HG02763 (cell line): ENCODE results near the gene C1GALT1C1L.
"Not testable (repeated sequence)": the region's sequence is repeated elsewhere in the genome, so short reads cannot be mapped to it uniquely, and the experiment has no call there.

Experiments
- ATAC-seq: cut with Tn5 transposase; IDR thresholded peaks from one replicate; pipeline ENCODE4 v1.9.1; 2021; ENCODE audit warnings: mild to moderate bottlenecking, moderate library complexity; ENCODE audit not compliant: unreplicated experiment

C1GALT1C1L gene

DNA sequence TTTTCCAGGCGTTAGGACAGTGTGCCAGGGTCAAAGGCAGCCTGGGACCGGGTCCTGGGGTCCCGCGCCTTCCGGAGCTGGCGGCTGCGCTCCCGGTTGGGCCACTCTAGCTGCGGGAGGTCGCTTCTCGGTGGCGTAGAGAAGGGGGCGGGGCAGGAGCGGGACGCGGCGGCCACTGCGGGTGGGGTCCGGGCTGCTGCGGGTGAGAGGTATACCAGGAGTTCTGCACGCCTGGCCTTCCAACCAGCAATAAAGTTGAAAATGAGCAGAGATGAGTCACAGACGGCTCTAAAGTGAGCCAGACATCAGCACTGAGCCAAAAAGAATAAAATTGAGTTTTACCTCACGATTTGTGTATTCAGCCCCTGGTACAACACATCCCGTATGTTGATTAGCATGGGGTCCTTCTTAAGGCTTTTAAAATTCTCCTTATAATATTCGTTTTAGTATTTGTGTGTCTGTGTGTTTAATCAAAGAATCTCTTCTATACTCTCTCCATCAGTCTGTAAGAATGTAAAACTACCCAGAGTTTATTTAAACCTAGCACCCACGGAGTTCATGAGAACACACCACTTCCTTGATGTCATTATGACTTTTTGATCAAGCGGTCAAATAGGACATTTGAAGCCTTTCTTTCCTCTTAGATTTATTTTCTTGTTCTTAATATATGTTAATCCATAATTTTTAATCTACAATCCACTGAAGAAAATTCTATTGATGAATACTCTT lies at the start of gene C1GALT1C1L:
C1GALT1C1L (minus strand) TSS at position 108 of the 729 bp plus-strand sequence; CDS start at position 1, 107 bp downstream.
- ATAC-seq: no peak

DNA sequence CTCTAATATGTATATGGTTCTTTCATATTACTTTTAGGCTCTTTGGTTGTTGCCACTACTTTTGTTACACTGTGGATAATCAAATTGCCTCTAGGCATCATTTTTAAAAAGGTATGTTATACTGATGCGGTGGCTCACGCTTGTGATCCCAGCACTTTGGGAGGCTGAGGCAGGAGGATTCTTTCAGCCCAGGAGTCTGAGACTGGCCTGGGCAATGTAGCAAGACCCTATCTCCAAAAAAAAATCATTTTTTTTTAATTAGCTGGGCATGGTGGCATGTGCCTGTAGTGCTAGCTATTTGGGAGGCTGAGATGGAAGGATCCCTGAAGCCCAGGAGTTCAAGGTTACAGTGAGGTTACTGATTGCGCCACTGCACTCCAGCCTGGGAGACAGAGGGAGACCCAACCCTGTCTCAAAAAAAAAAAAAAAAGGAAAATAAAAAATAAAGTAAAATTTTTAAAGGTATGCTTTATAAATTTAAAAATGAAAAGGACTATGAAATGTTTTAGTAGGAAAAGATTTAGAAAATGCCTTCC lies 49.5 kb upstream of the C1GALT1C1L start:
- ATAC-seq: no peak

DNA sequence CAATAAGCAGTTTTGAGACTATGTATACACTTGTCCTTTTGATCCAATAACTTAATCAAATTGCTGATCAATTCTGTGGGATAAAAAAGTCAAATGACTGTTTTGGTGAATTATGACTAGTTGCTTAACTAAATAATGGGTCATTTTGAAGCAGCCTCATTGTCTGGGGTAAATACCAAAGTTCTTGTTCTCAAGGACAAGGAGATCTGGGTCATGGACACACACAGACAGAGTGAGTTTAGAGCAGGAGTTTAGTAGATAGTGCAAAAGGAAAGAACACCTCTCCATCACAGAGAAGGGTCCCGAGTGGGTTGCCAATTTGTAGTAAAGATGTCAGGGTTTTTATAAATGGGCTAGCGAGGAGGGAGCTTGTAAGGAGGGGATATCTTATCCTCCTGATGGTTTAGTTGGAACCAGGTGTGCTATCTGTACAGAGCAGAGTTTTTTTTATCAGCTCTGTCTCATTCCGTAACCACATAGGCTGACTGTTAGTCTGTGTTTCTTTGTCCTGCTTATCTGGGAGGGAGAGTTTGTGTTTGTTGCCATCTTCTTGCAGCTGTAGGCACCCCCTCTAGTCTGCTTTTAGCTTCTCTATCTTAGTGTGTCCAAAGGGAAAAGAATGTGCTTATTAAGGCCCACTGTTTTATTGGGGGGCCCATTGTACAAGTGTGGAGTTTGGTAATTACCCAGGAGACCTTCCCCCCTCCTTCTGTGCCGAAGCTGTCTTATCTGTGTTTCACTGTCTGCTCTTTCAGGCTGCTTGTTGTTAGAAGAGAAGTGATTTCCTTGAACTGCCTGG lies 48.7 kb upstream of the C1GALT1C1L start:
- no peak for ATAC-seq

DNA sequence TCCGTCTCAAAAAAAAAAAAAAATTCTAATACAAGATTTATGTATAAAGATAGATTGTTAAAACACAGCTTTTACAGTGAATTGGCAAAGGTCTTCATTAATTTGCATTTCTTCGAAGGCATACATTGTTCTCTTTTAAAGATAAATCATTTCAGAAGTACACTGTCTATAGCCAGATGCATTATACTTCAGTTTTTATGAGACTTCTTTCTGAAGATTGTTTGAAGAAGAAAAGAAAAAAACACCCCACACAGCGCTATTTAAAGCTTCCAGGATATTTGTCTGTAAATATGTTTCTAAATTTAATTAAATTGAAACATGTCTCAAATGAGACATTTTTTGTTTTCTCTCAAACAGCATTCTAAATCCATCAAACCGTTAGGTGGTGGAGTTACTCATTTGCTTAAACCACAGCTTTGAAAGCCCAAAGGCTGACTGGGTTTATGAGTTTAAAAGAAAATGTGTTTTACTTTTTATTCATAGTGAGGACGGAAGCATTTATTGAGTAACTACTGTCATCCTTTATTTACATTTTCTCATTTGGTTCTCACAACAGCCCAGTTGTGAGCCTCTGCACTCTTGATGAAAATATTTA lies 42.4 kb upstream of the C1GALT1C1L start:
- ATAC-seq: no peak

DNA sequence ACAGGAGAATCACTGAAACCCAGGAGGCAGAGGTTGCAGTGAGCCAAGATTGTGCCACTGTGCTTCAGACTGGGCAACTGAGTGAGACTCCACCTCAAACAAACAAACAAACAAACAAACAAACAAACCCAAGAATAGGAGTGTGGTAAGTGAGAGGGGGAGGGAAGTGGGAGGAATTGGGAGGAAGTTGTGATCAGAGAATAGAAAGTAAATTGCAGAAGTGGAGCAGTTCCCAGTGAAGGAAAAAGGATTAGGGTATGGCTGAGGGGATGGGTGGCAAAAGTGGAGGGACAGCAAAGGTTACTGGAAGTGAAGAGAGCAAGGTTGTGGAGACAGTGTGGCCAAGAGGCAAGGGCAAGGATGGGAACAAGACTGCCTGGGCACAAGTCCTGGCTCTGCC lies 41.1 kb upstream of the C1GALT1C1L start:
- ATAC-seq: no peak

DNA sequence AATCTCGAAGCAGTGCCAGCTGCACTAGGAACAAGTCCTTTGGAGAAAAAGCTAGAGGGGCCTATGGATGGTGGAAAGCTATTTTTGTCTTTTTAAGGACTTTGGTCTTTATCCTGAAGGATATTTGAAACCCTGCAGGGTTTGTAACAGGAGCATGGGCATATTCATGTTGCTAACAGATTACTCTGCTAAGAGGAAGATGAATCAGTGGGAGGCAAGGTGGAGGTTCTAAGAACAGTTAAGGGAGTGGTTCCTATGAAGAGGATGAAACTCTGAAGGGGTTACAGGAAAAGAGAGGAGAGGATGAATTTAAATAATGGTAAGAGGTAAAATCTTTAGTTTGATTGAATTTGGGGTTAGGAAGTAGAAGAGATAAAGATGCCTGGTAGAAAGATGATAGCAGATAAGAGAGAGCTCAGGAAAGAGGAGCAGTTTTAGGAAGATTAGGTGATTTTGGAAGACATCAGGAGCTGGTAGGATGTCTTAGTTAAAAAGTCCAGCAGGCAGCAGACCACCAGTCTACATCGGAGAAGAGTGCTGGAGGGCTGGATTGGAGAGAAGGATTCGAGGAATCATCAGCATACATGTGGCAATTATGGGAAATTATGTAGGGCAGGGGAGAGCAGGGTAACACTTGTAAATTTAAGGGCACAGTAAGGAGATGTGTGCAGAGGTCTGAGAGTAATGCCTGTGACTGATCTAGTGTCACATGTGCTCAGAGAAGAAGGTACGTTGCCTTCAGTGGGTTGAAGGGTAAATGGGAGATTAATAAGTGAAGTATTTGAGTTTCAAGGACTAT lies 39.3 kb upstream of the C1GALT1C1L start:
- no peak for ATAC-seq

DNA sequence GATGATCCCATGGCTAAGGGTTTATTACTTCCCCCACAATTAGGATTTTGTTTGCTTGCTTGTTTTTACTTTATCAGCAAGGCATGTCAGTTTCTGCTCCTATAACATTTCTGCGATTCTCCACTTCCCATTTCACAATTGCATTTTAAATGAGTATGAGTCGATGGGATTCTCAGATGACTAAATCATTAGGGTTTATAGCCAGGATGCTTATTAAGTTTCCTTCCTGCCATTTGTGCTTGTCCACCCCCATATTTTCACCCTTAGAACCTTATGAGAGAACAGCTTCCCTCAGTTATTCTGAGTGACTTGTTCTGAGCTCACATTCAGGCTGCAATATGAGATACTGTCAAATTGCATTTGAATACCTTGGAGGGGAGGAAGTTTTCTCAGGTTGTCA lies 37.9 kb upstream of the C1GALT1C1L start:
- ATAC-seq: no peak

DNA sequence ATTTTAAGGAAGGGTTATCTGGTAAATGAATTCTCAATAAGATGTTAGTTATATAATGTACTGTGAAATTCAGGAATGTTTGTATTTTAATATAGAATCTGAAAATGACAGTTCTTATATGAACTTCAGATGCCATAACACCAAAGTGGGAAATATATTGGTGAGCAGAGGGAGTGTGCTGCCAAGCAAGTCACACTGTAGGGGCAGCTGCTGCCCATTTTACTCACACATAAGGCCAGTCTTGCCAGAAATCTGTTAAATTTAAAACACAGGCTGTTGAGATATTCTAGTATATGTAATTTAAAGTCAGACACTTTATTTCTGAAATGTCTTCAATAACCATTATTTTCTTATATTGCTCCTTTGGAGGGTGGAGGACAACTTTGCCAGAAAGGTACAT lies 34.6 kb upstream of the C1GALT1C1L start:
- no peak for ATAC-seq

DNA sequence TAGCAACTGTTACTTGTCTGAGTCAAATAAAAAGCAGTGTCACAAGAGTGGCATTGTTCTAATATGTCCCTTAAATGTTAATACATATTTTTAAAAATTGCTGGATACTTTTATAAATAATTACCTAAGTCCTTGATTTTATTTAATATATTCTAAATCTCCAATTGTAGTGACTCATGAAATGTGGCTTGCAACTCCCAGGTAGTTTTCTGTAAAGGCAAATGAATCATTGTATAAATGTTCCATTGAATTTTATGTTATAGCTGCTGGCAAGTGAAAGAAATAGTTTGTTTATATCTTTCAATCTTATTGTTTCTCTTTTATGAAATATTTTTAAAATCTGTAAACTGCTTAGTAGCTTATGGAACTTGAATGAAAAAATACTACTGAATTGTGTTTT lies 32.7 kb upstream of the C1GALT1C1L start:
- ATAC-seq: no peak

DNA sequence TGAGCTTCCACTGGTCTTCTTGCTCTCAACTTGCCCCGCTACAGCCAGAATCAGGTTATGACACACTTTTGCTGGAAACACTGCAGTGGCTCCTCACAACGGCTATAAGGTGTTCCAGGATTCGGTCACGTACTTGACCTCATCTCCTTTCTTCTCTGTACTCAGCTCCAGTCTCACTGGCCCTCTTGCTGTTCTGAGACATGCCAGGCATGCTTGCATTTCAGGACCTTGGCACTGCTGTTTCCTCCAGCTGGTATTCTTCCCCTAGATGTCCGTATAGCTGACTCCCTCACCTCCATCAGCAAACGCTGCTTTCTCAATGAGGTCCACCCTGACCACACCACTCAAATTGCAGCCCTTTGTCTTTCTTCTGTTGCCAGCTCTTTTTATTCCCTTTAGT lies 31.9 kb upstream of the C1GALT1C1L start:
- no peak for ATAC-seq

DNA sequence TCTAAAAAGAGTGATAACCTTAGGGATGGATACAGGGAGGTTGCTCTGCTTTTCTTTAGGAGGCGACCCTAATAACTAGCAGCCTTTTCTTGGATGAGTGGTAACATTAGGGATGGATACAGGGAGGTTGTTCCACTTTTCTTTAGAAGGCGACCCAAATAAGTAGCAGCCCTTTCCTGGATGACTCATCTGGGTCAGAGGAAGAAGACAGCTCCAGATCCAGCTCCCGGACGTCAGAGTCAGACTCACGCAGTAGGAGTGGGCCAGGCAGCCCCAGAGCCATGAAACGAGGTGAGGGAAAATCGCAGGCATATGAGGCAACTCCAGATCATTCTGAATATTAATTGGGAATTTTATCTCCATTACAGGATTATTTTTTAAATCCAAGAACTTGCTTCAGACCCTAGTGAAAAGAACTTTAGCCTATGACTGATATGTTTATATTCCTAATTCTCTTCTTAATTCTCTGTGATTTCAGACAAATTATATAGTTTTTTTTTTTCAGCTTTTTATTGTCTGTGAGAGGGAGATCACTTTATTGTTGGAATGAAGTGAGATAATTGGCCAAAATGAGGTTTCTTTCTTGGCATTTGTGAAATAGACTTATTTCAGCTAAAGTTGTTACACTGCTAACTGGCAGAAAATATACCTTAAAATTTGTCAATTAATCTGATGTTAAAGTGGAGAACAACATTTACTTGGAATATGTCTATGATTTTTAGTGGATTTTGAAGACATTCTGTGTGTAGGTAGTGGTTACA lies 31.2 kb upstream of the C1GALT1C1L start:
- no peak for ATAC-seq

DNA sequence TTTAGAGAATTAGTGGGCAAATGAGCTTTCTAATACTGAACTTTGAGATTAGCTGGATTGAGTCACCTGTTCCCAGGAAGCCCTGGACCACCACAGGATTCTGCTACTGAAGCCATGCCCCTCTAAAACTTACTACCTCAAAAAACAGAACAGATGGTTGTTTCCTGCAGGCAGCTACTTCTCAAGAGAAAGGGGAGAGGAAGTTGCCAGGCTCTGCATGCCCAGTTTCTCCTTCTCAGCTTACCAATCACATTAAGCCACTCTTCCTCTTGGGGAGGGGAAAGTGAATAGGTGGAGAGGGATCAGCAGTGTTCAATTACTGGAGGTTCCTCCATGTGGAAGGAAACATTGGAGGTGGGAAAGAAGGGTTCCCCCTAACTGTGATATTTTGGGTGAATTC lies 24.9 kb upstream of the C1GALT1C1L start:
- no peak for ATAC-seq

DNA sequence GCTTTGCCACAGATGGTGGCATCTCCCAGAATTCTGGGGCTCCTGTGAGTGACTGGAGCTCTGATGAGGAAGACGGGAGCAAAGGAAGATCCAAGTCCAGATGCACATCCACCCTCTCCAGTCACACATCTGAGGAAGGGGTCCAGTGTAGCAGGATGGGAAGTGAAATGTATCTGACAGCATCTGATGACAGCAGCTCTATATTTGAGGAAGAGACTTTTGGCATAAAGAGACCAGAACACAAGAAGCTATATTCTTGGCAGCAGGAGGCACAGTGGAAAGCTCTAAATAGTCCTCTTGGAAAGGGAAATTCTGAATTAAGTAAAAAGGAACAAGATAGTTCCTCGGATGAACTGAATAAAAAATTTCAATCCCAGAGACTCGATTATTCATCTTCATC lies 23.5 kb upstream of the C1GALT1C1L start:
- ATAC-seq: no peak

DNA sequence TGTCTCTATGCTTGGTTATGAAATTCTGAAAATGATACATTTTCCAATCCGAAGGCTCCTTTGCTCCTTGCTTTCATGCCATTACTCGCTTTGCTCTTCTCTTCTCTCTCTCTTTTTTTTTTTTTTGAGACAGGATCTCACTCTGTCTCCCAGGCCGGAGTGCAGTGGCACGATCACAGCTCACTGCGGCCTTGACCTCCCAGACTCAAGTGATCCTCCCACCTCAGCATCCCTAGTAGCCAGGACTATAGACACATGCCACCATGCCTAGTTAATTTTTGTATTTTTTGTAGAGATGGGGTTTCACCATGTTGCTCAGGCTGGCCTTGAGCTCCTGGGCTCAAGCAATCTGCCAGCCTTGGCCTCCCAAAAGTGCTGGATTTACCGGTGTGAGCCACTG lies 21.9 kb upstream of the C1GALT1C1L start:
- not testable (repeated sequence) for ATAC-seq

DNA sequence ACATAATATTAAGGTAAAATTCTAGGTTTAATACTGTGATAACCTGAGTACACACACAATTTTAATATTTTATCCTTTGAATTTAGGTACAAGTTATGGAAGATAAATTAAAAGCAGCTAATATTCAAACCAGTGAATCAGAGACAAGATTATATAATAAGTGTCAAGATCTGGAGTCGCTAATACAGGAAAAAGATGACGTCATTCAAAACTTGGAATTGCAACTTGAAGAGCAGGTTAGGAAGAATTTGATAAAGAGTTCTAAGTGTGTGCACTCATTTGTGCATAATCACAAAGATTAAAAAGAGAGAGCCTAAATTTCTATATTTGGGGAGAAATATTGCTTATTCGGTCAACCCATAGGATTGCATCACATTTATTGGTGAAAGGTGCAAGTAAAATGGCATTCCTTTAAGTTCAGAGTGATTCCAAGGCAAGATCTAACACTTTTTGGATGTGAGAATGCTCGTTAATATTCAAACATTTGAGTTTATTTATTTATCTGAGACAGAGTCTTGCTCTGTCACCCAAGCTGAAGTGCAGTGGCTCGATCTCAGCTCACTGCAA lies 16.3 kb upstream of the C1GALT1C1L start:
- ATAC-seq: no peak

DNA sequence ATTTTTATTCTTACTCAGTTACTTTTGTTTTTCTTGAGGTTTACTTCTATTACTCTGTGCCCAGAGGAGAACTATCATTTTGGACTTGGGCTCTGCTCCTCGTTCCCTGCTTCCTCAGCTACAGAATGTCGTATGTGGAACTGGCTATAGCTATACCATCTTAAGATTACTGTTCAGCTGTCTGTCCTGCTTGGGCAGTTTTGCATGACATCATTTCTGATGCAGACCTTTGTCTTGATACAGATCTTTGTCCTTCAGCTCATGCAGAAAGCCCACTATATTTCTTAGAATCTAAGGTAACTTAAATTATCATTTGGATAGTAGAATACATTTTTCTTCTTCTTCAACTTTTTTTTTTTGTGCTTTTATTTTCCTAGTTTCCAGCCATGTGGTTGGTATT lies 13.8 kb upstream of the C1GALT1C1L start:
- ATAC-seq: no peak

DNA sequence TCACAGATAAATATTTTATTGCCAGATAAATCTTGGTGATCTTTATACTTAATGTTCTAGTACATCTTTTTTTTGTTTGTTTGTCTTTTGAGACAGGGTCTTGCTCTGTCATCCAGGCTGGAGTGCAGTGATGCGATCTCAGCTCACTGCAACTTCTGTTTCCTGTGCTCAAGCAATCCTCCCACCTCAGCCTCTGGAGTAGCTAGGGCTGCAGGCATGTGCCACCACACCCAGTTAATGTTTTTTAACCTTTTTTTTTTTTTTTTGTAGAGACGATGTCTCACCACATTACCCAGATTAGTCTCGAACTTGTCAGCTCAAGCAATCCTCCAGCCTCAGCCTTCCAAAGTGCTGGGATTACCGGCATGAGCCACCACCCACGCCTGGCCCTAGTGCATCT lies 9.1 kb upstream of the C1GALT1C1L start:
- no peak for ATAC-seq

DNA sequence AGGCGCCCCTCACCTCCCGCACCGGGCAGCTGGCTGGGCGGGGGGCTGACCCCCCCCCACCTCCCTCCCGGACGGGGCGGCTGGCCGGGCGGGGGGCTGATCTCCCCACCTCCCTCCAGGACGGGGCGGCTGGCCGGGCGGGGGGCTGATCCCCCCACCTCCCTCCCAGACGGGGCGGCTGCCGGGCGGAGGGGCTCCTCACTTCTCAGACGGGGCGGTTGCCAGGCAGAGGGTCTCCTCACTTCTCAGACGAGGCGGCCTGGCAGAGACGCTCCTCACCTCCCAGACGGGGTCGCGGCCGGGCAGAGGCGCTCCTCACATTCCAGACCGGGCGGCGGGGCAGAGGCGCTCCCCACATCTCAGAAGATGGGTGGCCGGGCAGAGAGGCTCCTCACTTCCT lies 1.6 kb upstream of the C1GALT1C1L start:
- not testable (repeated sequence) for ATAC-seq

DNA sequence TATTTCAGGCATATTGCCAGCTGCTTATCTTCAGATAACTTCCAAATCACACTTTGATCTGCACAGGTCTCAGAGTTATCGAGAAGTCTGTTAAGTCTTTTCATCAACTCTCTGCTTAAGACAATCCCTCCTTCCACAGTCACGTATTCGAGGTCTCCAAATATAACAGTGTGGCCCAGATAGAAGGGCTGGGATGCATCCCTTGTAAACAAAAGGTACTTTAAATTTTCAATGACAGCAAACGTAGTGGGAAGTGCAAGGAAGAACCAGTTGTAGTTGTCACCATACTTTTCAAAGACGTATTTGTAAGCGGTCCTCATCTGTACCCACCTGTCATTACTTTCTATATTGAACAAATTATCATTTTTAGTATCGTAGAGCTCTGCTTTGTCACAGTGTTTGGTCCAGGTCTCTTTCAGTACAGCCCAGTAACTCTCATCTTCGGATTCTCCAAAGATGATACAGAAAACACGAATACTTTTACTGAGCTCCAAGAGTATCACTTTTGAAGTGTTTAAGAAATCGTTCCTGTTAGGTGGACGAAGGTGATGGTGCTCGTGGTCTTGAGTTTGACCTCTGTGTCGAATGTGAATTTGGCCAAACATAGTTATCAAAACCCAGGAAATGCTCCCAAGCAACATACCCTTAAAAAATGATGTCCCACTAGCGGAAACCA lies 445 bp downstream of the C1GALT1C1L start:
- no peak for ATAC-seq
